ENCODE results near the gene PRRT3.

The PRRT3 gene

GRCh38 chr3:9951962-9952805 lies at the start of gene PRRT3:
Gene PRRT3, minus strand, starts transcription at chr3:9952408. Its CDS starts 2,293 bp downstream, at chr3:9950115.
- no peaks in the 10 kb centered on the region for H3K9me3 Mint-ChIP-seq
- H3K4me3 Mint-ChIP-seq = peak within 1 kb of the TSS; percentile 89
- H3K27me3 Mint-ChIP-seq = no peaks in the 10 kb centered on the region
- no peaks in the 10 kb centered on the region for H3K36me3 Mint-ChIP-seq
- H3K4me1 Mint-ChIP-seq = peaks cover 15% of the 10 kb centered on the region
- no peak within 1 kb of the TSS for H3K27ac Mint-ChIP-seq

DNA sequence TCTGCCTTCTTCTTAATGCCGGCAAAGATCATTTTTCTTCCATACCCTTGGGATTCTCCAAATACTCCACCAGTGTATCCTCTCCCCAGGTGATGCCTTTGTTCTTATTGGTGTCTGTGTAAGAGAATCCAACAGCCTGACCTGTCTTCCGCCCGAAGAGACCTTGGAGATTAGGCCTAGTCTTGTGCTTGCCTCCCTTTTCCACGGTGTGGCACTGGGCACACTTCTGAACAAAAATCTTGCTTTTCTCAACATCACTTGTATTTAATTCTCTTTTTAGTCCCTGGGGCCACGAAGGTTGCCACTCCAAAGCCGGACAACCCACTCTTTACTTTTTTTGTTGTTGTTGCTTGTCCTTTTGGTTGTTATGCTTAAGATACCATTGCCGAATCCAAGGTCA lies 48.5 kb upstream of the PRRT3 start:
- Mint-ChIP-seq H3K36me3 (peaks cover 6% of the 10 kb centered on the region), H3K27me3 (no peaks in the 10 kb centered on the region), H3K4me3 (no peak overlapping the region), H3K4me1 (no peaks in the 10 kb centered on the region), H3K9me3 (no peaks in the 10 kb centered on the region), H3K27ac (peak overlapping the region; percentile 46)

- peaks cover 5% of the 10 kb centered on the region for H3K36me3 Mint-ChIP-seq
Observed at GRCh38 chr3:9994086-9994844, 42.1 kb upstream of the PRRT3 start.

DNA sequence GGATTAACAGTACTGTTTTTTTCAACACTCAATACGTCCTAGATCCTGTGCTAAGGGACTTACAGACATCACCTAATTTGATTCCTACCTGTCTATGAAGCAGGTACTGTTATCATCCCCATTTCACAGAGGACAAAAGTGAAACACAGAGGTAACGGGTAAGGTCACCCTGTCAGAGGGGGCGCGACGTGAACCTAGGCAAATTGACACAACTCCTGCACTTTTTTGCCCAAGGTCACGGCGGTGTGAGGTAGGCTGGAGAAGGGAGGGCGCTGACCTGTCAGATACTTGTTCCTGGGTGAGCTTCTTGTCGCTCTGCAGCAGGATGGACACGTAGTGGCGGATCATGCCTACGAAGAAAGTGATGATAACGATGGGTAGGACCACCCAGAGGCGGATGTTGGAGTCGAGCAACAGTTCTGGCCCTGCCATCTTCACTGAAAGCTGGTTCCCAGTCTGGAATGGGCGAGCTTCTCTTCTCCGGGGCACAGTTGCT lies 34.1 kb upstream of the PRRT3 start:
- Mint-ChIP-seq H3K36me3 (peaks cover 1% of the 10 kb centered on the region), H3K27me3 (no peaks in the 10 kb centered on the region), H3K9me3 (no peaks in the 10 kb centered on the region), H3K4me1 (peaks cover 19% of the 10 kb centered on the region), H3K4me3 (peak overlapping the region; percentile 96), H3K27ac (peak overlapping the region; percentile 99)

More at GRCh38 chr3:9994086-9994844, 42.1 kb upstream of the PRRT3 start:
- H3K27me3 Mint-ChIP-seq = no peaks in the 10 kb centered on the region
- H3K4me3 Mint-ChIP-seq = no peak overlapping the region
- no peaks in the 10 kb centered on the region for H3K4me1 Mint-ChIP-seq
- H3K27ac Mint-ChIP-seq = no peak overlapping the region
- H3K9me3 Mint-ChIP-seq = no peaks in the 10 kb centered on the region

GRCh38 chr3:9980251-9980650 lies 28.0 kb upstream of the PRRT3 start:
- Mint-ChIP-seq H3K9me3 (no peaks in the 10 kb centered on the region), H3K27ac (no peak overlapping the region), H3K36me3 (peaks cover 10% of the 10 kb centered on the region), H3K27me3 (no peaks in the 10 kb centered on the region), H3K4me1 (peaks cover 15% of the 10 kb centered on the region), H3K4me3 (no peak overlapping the region)

DNA sequence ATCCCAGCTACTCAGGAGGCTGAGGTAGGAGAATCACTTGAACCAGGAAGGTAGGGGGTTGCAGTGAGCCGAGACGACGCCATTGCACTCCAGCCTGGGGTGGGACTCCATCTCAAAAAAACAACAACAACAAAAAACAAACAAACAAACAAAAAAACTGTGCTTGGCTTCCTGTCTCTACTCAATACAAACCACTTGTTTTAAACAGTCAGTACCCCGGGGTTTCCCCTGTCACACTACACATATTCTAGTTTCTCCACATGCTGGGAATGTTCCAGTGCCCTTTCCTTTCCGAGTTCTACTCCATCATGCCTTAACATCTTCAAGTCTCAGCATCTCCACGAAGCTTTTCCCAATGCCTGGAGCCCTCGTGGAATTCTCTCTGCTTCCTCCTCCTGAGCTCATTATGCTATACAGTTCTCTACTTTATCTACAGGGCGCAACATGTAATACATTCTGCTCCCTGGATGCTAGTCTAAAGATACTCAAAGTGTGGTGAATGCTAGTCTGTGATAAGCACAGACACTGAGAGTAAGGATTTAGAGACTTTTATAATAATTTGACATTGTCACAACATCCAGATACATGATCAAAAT lies 26.6 kb upstream of the PRRT3 start:
- H3K36me3 Mint-ChIP-seq = peaks cover 12% of the 10 kb centered on the region
- peaks cover 15% of the 10 kb centered on the region for H3K4me1 Mint-ChIP-seq
- no peaks in the 10 kb centered on the region for H3K9me3 Mint-ChIP-seq
- H3K27me3 Mint-ChIP-seq = no peaks in the 10 kb centered on the region
- H3K4me3 Mint-ChIP-seq = no peak overlapping the region
- no peak overlapping the region for H3K27ac Mint-ChIP-seq

- H3K36me3 Mint-ChIP-seq = peaks cover 12% of the 10 kb centered on the region
- no peaks in the 10 kb centered on the region for H3K27me3 Mint-ChIP-seq
- no peaks in the 10 kb centered on the region for H3K9me3 Mint-ChIP-seq
- H3K4me1 Mint-ChIP-seq = peaks cover 11% of the 10 kb centered on the region
- H3K4me3 Mint-ChIP-seq = no peak overlapping the region
- no peak overlapping the region for H3K27ac Mint-ChIP-seq
Observed at GRCh38 chr3:9976721-9977709, 24.8 kb upstream of the PRRT3 start.

DNA sequence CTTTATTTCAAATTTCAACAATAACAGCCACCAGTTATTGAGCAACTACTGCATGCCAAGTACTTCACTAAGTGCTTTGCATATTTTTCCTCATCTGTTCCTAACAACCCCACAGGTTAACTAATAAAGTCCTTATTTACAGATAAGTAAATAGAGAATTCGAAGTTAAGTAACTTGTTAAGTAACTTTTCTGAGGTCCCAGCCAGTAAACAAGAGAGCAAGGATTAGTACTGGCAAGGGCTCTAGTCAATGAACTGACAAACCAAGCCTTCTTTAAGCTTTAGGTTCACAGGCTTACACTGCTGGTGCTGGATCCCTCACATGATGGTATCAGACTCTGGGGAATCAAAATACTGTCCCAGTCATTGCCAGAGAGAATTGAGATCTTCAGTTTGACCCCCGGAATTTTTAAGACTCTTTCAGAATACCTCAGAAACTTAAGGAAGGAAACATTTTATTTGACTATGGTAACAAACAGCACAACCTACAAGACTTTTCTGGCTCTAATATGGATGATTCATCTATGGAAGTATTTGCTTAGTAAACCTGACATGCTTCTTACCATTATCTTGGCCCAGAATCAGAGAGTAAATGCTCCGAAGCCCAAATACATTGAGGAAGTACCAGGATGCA lies 17.9 kb upstream of the PRRT3 start:
- Mint-ChIP-seq H3K36me3 (peaks cover 15% of the 10 kb centered on the region), H3K4me1 (no peaks in the 10 kb centered on the region), H3K4me3 (no peak overlapping the region), H3K27ac (no peak overlapping the region), H3K9me3 (no peaks in the 10 kb centered on the region), H3K27me3 (no peaks in the 10 kb centered on the region)

DNA sequence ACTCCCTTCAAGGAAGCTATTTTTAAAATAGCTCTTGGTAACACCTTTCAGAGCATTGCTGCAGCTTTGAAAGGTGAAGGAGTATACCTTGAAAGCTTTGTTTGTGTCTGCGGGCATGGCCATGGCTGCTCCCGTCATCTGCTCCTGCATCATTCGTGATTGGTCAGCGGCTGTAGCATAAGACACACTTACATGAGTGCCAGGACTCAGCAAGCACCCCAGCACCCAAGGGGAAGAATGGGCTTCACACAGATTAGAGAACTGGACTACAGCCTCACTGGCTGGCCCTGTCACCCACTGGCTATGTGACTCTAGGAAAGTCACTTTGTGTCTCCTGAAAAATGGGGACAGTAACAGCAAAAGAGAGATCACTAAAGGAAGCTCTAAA lies 17.4 kb upstream of the PRRT3 start:
- H3K9me3 Mint-ChIP-seq = no peaks in the 10 kb centered on the region
- no peak overlapping the region for H3K27ac Mint-ChIP-seq
- no peaks in the 10 kb centered on the region for H3K4me1 Mint-ChIP-seq
- H3K36me3 Mint-ChIP-seq = peaks cover 15% of the 10 kb centered on the region
- H3K27me3 Mint-ChIP-seq = no peaks in the 10 kb centered on the region
- H3K4me3 Mint-ChIP-seq = no peak overlapping the region

- peaks cover 17% of the 10 kb centered on the region for H3K36me3 Mint-ChIP-seq
- H3K27me3 Mint-ChIP-seq = no peaks in the 10 kb centered on the region
- H3K9me3 Mint-ChIP-seq = no peaks in the 10 kb centered on the region
- no peak overlapping the region for H3K4me3 Mint-ChIP-seq
- H3K4me1 Mint-ChIP-seq = no peaks in the 10 kb centered on the region
- no peak overlapping the region for H3K27ac Mint-ChIP-seq
Observed at GRCh38 chr3:9966841-9967240, 14.6 kb upstream of the PRRT3 start.

- Mint-ChIP-seq H3K27me3 (no peaks in the 10 kb centered on the region), H3K36me3 (peaks cover 15% of the 10 kb centered on the region), H3K4me3 (no peak overlapping the region), H3K4me1 (no peaks in the 10 kb centered on the region), H3K27ac (no peak overlapping the region), H3K9me3 (no peaks in the 10 kb centered on the region)
Observed at GRCh38 chr3:9965200-9965875, 13.1 kb upstream of the PRRT3 start.

DNA sequence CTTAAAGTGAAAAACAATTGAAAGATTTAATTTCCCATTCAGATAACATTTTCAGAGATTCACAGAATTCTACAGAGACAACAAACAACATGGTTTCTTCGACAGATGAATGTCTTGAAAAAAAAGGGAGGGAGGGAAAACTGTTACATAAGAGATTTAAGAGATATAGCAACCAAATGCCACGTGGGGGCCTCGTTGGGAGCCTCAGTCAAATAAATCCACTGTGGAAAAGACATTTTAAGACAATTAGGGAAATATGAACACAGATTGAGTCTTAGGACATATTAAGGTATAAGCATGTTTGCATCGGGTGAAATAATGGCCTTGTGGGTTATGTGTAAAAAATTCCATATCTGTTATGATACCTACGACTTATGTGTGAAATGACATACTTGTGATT lies 5.0 kb upstream of the PRRT3 start:
- H3K27me3 Mint-ChIP-seq = no peaks in the 10 kb centered on the region

DNA sequence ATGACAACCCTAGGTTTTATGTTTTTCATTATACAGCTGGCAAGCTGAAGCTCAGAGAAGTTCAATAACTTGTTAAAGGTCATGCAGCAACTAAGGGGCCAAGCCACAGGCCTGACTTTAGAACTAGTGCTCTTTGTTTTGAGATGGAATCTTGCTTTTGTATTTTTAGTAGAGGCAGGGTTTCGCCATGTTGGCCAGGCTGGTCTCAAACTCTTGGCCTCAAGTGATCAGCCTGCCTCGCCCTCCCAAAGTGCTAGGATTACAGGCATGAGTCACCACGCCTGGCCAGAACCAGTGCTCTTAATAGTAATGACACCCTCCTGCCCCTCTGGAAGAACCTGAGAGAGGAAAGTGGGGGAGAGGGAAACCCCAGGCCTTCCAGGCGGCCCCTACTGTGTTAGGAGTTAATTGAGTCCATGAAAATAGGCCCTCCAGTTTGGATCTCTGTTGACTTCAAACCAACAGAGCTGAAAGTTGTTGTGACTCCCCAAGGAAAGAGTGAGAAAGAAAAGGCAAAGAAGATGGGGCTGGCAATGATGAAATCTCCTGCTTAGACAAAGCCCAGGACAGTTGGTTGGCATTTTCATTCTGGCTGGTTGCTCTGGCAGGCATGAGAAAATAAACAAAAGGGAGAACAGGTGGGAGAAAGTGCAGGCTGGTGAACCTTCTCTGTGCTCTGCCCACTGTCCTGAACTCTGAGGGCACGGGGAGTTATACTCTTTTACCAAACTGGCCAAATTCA lies 3.6 kb upstream of the PRRT3 start:
- no peaks in the 10 kb centered on the region for H3K9me3 Mint-ChIP-seq
- peaks cover 12% of the 10 kb centered on the region for H3K4me1 Mint-ChIP-seq
- H3K27me3 Mint-ChIP-seq = no peaks in the 10 kb centered on the region
- H3K27ac Mint-ChIP-seq = no peak overlapping the region
- H3K36me3 Mint-ChIP-seq = no peaks in the 10 kb centered on the region
- H3K4me3 Mint-ChIP-seq = no peak overlapping the region

More for the DNA sequence above, 5.0 kb upstream of the PRRT3 start:
- no peaks in the 10 kb centered on the region for H3K9me3 Mint-ChIP-seq
- peaks cover 2% of the 10 kb centered on the region for H3K4me1 Mint-ChIP-seq
- no peak overlapping the region for H3K27ac Mint-ChIP-seq
- no peaks in the 10 kb centered on the region for H3K36me3 Mint-ChIP-seq
- no peak overlapping the region for H3K4me3 Mint-ChIP-seq

All from activated naive CD4-positive, alpha-beta T cell treated with anti-CD3 and anti-CD28 coated beads, Interleukin-2, amount 50 U/mL, for 24 hours (primary cell).